HFFc6 (cell line): ENCODE results near the gene PROCA1. TPM values are rescaled to one million over a fixed set of nuclear protein-coding genes. Genes with fewer than 3 reads are reported as not detected.
"Not testable (repeated sequence)": the region's sequence is repeated elsewhere in the genome, so short reads cannot be mapped to it uniquely, and the experiment has no call there.

ENCODE experiments used
- DNase-seq: peaks from one replicate; pipeline ENCODE4 v3.0.0-alpha.2; 2018
- H3K27ac Mint-ChIP-seq: 2 replicates; pipeline ENCODE4 v1.8.0; 2020; ENCODE audit warnings: mild to moderate bottlenecking, mixed read lengths
- H3K27me3 Mint-ChIP-seq: 2 replicates; pipeline ENCODE4 v1.8.0; 2021; ENCODE audit warnings: mild to moderate bottlenecking, moderate library complexity, mixed read lengths; ENCODE audit not compliant: insufficient read depth
- H3K36me3 Mint-ChIP-seq: 2 replicates; pipeline ENCODE4 v1.8.0; 2021; ENCODE audit warnings: low read depth, mixed read lengths
- H3K4me1 Mint-ChIP-seq: 2 replicates; pipeline ENCODE4 v1.8.0; 2020; ENCODE audit warnings: low read depth, mixed read lengths
- H3K4me3 Mint-ChIP-seq: 2 replicates; pipeline ENCODE4 v1.8.0; 2020; ENCODE audit warnings: mild to moderate bottlenecking, moderate library complexity, mixed read lengths
- H3K9me3 Mint-ChIP-seq: 2 replicates; pipeline ENCODE4 v1.8.0; 2020; ENCODE audit warnings: mild to moderate bottlenecking, mixed read lengths
- CTCF ChIP-seq: fragments of 200-600 bp; sonication (generic); IDR thresholded peaks from 2 replicates; pipeline ENCODE4 v1.5.0; 2021; ENCODE audit warnings: antibody characterized with exemption, mild to moderate bottlenecking
- total RNA-seq, 6 experiments: library from RNA; stranded (reverse); fragmentation: NEBNext Ultra II Directional; extraction: Animal tissue kit (Norgen Biotek cat#: 25700); gene quantifications; 2 replicates in 1 of 6; 3 replicates in 5 of 6; pipeline ENCODE4 v1.2.3, GENCODE V29; 2021

The PROCA1 gene
- total RNA-seq, 6 experiments from 2014 or later = 0.60 to 1.1 (median 0.70) TPM

GRCh38 chr17:28723159-28723835 lies 11.6 kb upstream of the PROCA1 start:
- Mint-ChIP-seq H3K27ac (peak overlapping the region; percentile 96), H3K4me1 (peaks cover 73% of the 10 kb centered on the region), H3K27me3 (peaks cover 29% of the 10 kb centered on the region), H3K4me3 (peak overlapping the region; percentile 28), H3K9me3 (peaks cover 8% of the 10 kb centered on the region; the same call in 1 of the 2 replicates), H3K36me3 (peaks cover 32% of the 10 kb centered on the region)
- DNase-seq = no peak
- TF ChIP-seq CTCF = no peak

- TF ChIP-seq CTCF = no peak
- peak overlapping the region; percentile 96 for H3K27ac Mint-ChIP-seq
- peaks cover 29% of the 10 kb centered on the region for H3K27me3 Mint-ChIP-seq
- H3K4me1 Mint-ChIP-seq = peaks cover 71% of the 10 kb centered on the region
- no peak for DNase-seq
- H3K36me3 Mint-ChIP-seq = peaks cover 32% of the 10 kb centered on the region
- H3K4me3 Mint-ChIP-seq = peak overlapping the region; percentile 100
- H3K9me3 Mint-ChIP-seq = peaks cover 8% of the 10 kb centered on the region; the same call in 1 of the 2 replicates
These were observed 10.9 kb upstream of the PROCA1 start for GRCh38 chr17:28722417-28723158.

GRCh38 chr17:28720997-28721329 lies 9.3 kb upstream of the PROCA1 start:
- peaks cover 20% of the 10 kb centered on the region for H3K27me3 Mint-ChIP-seq
- peaks cover 32% of the 10 kb centered on the region for H3K36me3 Mint-ChIP-seq
- H3K4me3 Mint-ChIP-seq = peak overlapping the region; percentile 100
- peak overlapping the region; percentile 91 for H3K27ac Mint-ChIP-seq
- not testable (repeated sequence) for H3K9me3 Mint-ChIP-seq, DNase-seq
- H3K4me1 Mint-ChIP-seq = peaks cover 75% of the 10 kb centered on the region

- H3K27ac Mint-ChIP-seq = peak overlapping the region; percentile 91
- peaks cover 15% of the 10 kb centered on the region for H3K27me3 Mint-ChIP-seq
- peaks cover 77% of the 10 kb centered on the region for H3K4me1 Mint-ChIP-seq
- peaks cover 8% of the 10 kb centered on the region; the same call in 1 of the 2 replicates for H3K9me3 Mint-ChIP-seq
- H3K36me3 Mint-ChIP-seq = peaks cover 37% of the 10 kb centered on the region
- DNase-seq = no peak
- peak; percentile 62 for TF ChIP-seq CTCF
- H3K4me3 Mint-ChIP-seq = peak overlapping the region; percentile 100
These were observed 8.7 kb upstream of the PROCA1 start for GRCh38 chr17:28720247-28720996.

- Mint-ChIP-seq H3K27me3 (peaks cover 9% of the 10 kb centered on the region), H3K4me3 (peak overlapping the region; percentile 100), H3K27ac (peak overlapping the region; percentile 91), H3K9me3 (peaks cover 8% of the 10 kb centered on the region; the same call in 1 of the 2 replicates), H3K4me1 (peaks cover 66% of the 10 kb centered on the region), H3K36me3 (peaks cover 37% of the 10 kb centered on the region)
- no peak for DNase-seq
- no peak for TF ChIP-seq CTCF
These were observed 7.3 kb upstream of the PROCA1 start for GRCh38 chr17:28719021-28719433.
